IPS DF 4.7 (cell line): Measurements from ENCODE around the gene TMEM150C.
"Not testable (repeated sequence)": the region's sequence is repeated elsewhere in the genome, so short reads cannot be mapped to it uniquely, and the experiment has no call there.

Experiments used
- DNase-seq: peaks from one replicate; pipeline ENCODE4 v3.0.0-alpha.2; 2013; ENCODE audit warnings: low spot score; ENCODE audit errors: extremely low read depth

Gene TMEM150C

GRCh38 chr4:82569076-82569475 lies 7.3 kb upstream of the TMEM150C start:
- no peak for DNase-seq

DNA sequence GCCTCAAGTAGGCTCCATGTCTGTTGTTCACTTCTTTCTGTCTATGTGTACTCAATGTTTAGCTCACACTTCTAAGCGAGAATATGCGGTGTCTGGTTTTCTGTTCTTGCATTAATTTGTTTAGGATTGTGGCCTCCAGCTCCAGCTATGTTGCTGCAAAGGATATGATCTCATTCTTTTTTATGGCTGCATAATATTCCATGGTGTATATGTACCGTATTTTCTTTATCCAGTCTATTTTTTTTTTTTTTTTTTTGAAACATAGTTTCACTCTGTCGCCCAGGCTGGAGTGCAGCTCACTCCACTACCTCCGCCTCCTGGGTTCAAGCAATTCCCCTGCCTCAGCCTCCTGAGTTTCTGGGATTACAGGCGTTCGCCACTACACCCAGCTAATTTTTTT lies 5.7 kb upstream of the TMEM150C start:
- DNase-seq = no peak

DNA sequence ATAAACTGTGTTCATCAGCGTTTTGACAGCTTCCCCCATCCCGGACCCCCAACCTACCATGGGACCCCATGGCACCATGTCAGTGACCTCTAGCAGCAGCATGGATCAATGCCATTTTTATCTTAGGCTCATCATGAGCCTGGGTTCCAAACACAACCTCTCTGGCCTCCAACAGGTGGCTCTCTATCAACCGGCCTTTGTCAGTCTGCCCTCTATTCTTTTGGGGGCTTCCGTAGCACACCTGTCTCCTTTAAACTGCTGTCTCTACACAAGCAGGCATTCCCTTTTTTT lies 721 bp upstream of the TMEM150C start:
- DNase-seq = no peak

GRCh38 chr4:82560853-82561785 lies 669 bp downstream of the TMEM150C start:
- DNase-seq = no peak

GRCh38 chr4:82559735-82560120 lies 2.1 kb downstream of the TMEM150C start:
- no peak for DNase-seq

DNA sequence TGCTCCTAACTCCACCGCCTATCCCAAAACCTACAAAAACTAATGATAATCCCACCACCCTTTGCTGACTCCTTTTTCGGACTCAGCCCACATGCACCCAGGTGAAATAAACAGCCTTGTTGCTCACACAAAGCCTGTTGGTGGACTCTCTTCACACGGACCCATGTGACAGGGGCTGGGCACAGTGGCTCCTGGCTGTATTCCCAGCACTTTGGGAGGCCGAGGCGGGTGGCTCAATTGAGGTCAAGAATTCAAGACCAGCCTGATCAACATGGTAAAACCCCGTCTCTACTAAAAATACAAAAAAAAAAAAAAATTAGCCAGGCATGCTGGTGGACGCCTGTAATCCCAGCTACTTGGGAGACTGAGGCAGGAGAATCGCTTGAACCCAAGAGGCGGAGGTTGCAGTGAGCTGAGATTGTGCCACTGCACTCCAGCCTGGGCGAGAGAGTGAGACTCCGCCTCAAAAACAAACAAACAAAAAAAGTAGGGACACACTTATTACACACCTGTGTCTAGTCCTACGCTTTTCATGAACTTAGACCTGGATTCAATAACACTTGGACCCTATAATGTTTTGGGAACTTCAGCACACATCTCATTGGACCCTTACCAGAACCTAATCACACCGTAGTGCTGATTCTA lies 2.6 kb downstream of the TMEM150C start:
- DNase-seq = not testable (repeated sequence)

- no peak for DNase-seq
Observed at GRCh38 chr4:82555276-82555675, 6.5 kb downstream of the TMEM150C start.

DNA sequence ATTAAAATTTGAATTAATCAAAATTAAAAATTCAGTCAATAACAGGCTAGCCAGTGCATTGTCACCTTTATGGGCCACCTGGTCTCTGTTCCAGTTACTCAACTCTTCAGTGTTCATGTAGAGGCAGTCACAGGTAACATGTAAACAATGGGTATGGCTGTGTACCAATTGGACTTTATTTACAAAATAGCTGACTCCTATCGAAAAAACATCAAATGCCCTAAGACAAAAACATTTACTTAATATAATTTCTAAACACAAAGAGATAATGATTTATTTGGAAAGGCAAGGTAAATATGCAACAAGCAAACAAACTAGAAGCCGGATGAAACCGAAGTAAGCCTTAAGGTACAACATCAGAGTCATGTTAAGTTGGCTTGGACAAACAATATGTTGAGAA lies 8.8 kb downstream of the TMEM150C start:
- DNase-seq = no peak

DNA sequence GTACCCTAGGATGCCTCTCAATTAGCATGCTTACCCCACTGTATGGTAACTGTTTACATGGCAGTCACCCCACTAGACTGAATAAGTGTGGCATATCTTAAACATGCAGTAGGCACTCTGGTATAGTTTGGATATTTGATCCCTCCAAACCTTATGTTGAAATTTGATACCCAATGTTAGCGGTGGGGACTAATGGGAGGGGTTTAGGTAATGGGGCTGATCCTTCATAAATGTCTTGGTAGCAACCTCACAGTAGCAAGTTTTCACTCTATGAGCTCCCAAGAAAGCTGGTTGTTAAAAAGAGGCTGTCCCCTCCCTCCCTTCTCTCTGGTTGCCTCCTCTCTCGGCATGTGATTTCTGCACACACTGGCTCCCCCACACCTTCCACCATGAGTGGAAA lies 10.1 kb downstream of the TMEM150C start:
- DNase-seq = no peak

- DNase-seq = not testable (repeated sequence)
Observed at GRCh38 chr4:82547850-82548249, 13.9 kb downstream of the TMEM150C start.

- DNase-seq = no peak
Observed at GRCh38 chr4:82543131-82543530, 18.7 kb downstream of the TMEM150C start.

DNA sequence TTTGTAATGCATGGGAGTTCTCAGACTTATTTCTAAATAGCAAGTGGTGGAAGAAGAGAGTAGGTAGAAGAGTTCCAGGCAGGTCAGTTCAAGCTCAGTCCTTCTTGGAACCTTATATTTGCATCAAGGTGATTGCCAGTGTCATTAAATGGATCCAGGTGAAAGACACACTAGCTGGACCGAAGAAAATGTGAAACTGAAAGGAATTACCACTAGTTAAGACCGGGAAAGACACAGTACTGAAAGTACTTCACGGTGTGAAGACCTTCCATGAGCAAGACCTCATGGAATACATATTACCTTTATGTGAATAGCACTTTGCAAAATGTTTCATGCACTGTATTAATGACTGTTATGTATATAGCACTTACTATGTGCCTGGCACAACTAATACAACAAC lies 19.1 kb downstream of the TMEM150C start:
- no peak for DNase-seq

- no peak for DNase-seq
Observed at GRCh38 chr4:82529322-82529721, 32.5 kb downstream of the TMEM150C start.

- no peak for DNase-seq
Observed at GRCh38 chr4:82528868-82529267, 32.9 kb downstream of the TMEM150C start.

GRCh38 chr4:82528074-82528473 lies 33.7 kb downstream of the TMEM150C start:
- no peak for DNase-seq

DNA sequence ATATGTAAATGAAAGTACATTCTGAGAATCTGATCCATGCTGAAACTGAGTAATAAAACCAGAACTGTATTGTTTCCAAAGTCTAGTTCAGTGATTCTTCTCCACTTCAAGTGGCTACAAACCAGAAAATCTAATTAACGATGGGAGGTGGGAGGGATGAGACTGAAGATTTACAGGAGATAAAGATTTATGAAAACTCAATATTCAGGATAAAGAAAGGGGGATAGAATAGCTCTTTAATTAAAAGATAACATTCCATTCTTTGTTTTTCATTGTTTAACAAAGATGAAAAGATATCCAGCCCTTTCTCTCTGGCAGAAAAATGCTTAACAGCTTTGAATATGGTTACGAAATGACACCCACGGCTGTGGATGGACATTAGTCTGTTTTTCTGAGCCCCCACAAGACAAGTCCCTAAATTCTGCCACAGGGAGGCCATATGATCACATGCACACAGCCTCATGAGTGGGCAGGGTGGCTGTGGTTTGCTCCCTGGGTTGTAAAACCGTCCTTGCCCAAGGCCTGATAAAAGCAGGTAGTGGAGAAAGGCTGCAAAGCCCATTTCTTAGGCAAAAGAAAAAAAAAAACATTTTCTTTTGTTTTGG lies 36.4 kb downstream of the TMEM150C start:
- no peak for DNase-seq

- DNase-seq = no peak
Observed at GRCh38 chr4:82524570-82525152, 37.1 kb downstream of the TMEM150C start.

GRCh38 chr4:82523179-82523578 lies 38.6 kb downstream of the TMEM150C start:
- DNase-seq = no peak

GRCh38 chr4:82522472-82522871 lies 39.3 kb downstream of the TMEM150C start:
- DNase-seq = no peak

GRCh38 chr4:82521283-82521682 lies 40.5 kb downstream of the TMEM150C start:
- no peak for DNase-seq

GRCh38 chr4:82519776-82520175 lies 42.0 kb downstream of the TMEM150C start:
- DNase-seq = no peak

DNA sequence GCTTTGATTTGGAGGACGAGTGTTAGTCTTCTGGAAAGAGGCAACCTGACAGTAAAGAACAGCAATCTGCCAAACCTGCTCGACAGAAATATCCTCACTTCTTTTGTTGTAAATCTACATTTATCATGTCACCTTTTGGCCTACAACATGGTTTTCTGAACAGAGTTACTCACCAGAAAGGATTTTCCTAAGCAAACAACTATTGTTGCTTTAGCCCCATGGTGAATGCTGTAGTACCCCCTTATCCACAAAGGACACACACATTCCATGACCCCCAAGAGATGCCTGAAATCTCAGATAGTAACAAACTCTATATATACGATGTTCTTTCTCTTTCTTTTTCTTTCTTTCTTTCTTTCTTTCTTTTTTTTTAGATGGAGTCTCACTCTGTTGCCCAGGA lies 42.7 kb downstream of the TMEM150C start:
- no peak for DNase-seq
